B cell (primary cell): Measurements from ENCODE around the gene VPS72. TPM values are rescaled to one million over a fixed set of nuclear protein-coding genes. Genes with fewer than 3 reads are reported as not detected.
A peak's percentile ranks its signal among the peaks of the same experiment; 100 is the strongest.

Experiments used
- ATAC-seq: fragments of 200-7000 bp; cut with Tn5 transposase; one replicate; pipeline ENCODE4 v1.10.0; 2021; ENCODE audit warnings: low read depth, mild to moderate bottlenecking, moderate number of reproducible peaks, moderate library complexity
- CTCF ChIA-PET: fragments of 350-600 bp; sonication (Branson Sonifier 250); formaldehyde crosslinking; loops from one replicate; lab custom pipeline; 2021; ENCODE audit warnings: antibody characterized with exemption, inconsistent platforms; lab: Charles Lee
- POLR2A ChIA-PET: fragments of 350-600 bp; sonication (Branson Sonifier 250); formaldehyde crosslinking; loops from one replicate; lab custom pipeline; 2021; ENCODE audit warnings: antibody characterized with exemption; lab: Charles Lee
- DNase-seq: peaks from one replicate; pipeline ENCODE4 v3.0.0; 2013
- H2AFZ ChIP-seq: 2 replicates; pipeline ENCODE4 v1.6.1; 2012; ENCODE audit warnings: mild to moderate bottlenecking, low read depth, low read length; ENCODE audit not compliant: insufficient read depth, poor library complexity, severe bottlenecking
- H3K27ac ChIP-seq, 2 donors: 1 replicate in 1 of 2; 2 replicates in 1 of 2; pipeline ENCODE4 v1.5.1; 2012 to 2013; ENCODE audit warnings: low read length in 2 of 2, mild to moderate bottlenecking in 2 of 2, moderate library complexity in 1 of 2
- H3K27me3 ChIP-seq, 4 experiments: fragments of 200-600 bp in 1 of 4; sonication (generic) in 1 of 4; replicated peaks in 1 of 4; 1 replicate in 2 of 4; 2 replicates in 2 of 4; pipeline versions ENCODE4 v1.6.1 to v1.7.0; 2013 to 2016; ENCODE audit warnings: low read length in 3 of 4, mild to moderate bottlenecking in 2 of 4, mixed read lengths in 1 of 4, moderate library complexity in 1 of 4; ENCODE audit not compliant: insufficient read depth in 4 of 4, control insufficient read depth in 3 of 4; ENCODE audit errors: control extremely low read depth in 1 of 4
- H3K36me3 ChIP-seq, 2 experiments: replicated peaks in 1 of 2; 1 replicate in 1 of 2; 2 replicates in 1 of 2; pipeline versions ENCODE4 v1.6.1 to v1.7.1; 2013; ENCODE audit warnings: low read length in 1 of 2; ENCODE audit not compliant: insufficient read depth in 2 of 2, control insufficient read depth in 1 of 2; ENCODE audit errors: control extremely low read depth in 1 of 2, extremely low read depth in 1 of 2
- H3K4me1 ChIP-seq, 2 donors: fragments of 200-600 bp in 1 of 2; sonication (generic) in 1 of 2; 1 replicate in 1 of 2; 2 replicates in 1 of 2; pipeline versions ENCODE4 v1.5.1 to v1.6.1; 2013 to 2017; ENCODE audit warnings: low read length in 2 of 2; ENCODE audit not compliant: control insufficient read depth in 2 of 2, insufficient read depth in 2 of 2
- H3K4me2 ChIP-seq: replicated peaks from 2 replicates; pipeline ENCODE3; 2012; ENCODE audit warnings: mild to moderate bottlenecking, low read depth, low read length; ENCODE audit not compliant: poor library complexity, severe bottlenecking
- H3K4me3 ChIP-seq, 5 experiments: fragments of 200-600 bp in 1 of 5; sonication (generic) in 1 of 5; 1 replicate in 3 of 5; 2 replicates in 2 of 5; pipeline versions ENCODE4 v1.5.1 to v1.7.0; 2011 to 2016; ENCODE audit warnings: low read length in 4 of 5, mild to moderate bottlenecking in 4 of 5, low read depth in 2 of 5, control low read depth in 1 of 5, moderate library complexity in 1 of 5; ENCODE audit not compliant: insufficient read depth in 1 of 5; ENCODE audit errors: control extremely low read depth in 1 of 5, extremely low read depth in 1 of 5
- H3K79me2 ChIP-seq: fragments of 200-600 bp; sonication (generic); one replicate; pipeline ENCODE4 v1.6.0; 2016; ENCODE audit warnings: low read length; ENCODE audit not compliant: control insufficient read depth, insufficient read depth
- H3K9ac ChIP-seq: fragments of 200-600 bp; sonication (generic); 2 replicates; pipeline ENCODE4 v1.6.1; 2017; ENCODE audit warnings: mild to moderate bottlenecking, low read length, moderate library complexity
- H3K9me3 ChIP-seq, 3 donors: one replicate each; pipeline versions ENCODE4 v1.6.1 to v1.7.1; 2013; ENCODE audit warnings: low read length in 2 of 3; ENCODE audit not compliant: control insufficient read depth in 2 of 3, insufficient read depth in 1 of 3; ENCODE audit errors: control extremely low read depth in 1 of 3
- H4K20me1 ChIP-seq: 2 replicates; pipeline ENCODE4 v1.6.0; 2012; ENCODE audit warnings: mild to moderate bottlenecking, low read length; ENCODE audit not compliant: insufficient read depth, control insufficient read depth, poor library complexity, severe bottlenecking
- H3K27ac Mint-ChIP-seq: one replicate; pipeline ENCODE4 v1.8.0; 2021; ENCODE audit warnings: mixed read lengths
- H3K27me3 Mint-ChIP-seq: one replicate; pipeline ENCODE4 v1.8.0; 2021; ENCODE audit warnings: mixed read lengths
- H3K4me1 Mint-ChIP-seq: one replicate; pipeline ENCODE4 v1.8.0; 2021; ENCODE audit warnings: mixed read lengths
- H3K4me3 Mint-ChIP-seq: one replicate; pipeline ENCODE4 v1.8.0; 2021; ENCODE audit warnings: mixed read lengths
- H3K9me3 Mint-ChIP-seq: one replicate; pipeline ENCODE4 v1.8.0; 2022; ENCODE audit warnings: mixed read lengths; ENCODE audit not compliant: insufficient read depth
- CTCF ChIP-seq: fragments of 200-600 bp; IDR thresholded peaks from one replicate; pipeline ENCODE4 v1.8.0; 2022; ENCODE audit warnings: antibody characterized with exemption, mild to moderate bottlenecking
- EZH2 ChIP-seq: IDR thresholded peaks from 2 replicates; pipeline ENCODE4 v1.6.1; 2012; ENCODE audit warnings: borderline replicate concordance, low read depth, mild to moderate bottlenecking, moderate library complexity, low read length; ENCODE audit not compliant: insufficient read depth, poor library complexity, severe bottlenecking
- WGBS: methylation state at CpG from one replicate; pipeline ENCODE4 v1.1.5; 2013; ENCODE audit warnings: missing lambda C conversion rate; ENCODE audit not compliant: insufficient coverage; 5-methylcytosine and 5-hydroxymethylcytosine counted together
- intact Hi-C: fragments of 100-400 bp; cut with micrococcal nuclease; formaldehyde crosslinking; loops from one replicate; pipeline ENCODE4 v1.10.0; 2022
- polyA plus RNA-seq: library from polyadenylated mRNA; depleted of rRNA; stranded (reverse); fragments of >200 nt; gene quantifications from 2 replicates; pipeline ENCODE4 v1.2.3, GENCODE V29; 2012
- total RNA-seq, 2 donors: library from RNA; stranded (reverse); fragments of 120-200 nt in 1 of 2; gene quantifications; 1 replicate in 1 of 2; 2 replicates in 1 of 2; pipeline versions ENCODE4 v1.2.3 to v1.2.4, GENCODE V29; 2013 to 2022

The VPS72 gene
- total and polyA plus RNA-seq, 2 donors (not counting 1 experiment from before 2014, with no cell fraction given) = 42.1 to 48.7 TPM

- H3K4me1 ChIP-seq = no peaks in the 10 kb centered on the region
- no peaks in the 10 kb centered on the region for H3K27me3 ChIP-seq
- no peak overlapping the region for H3K4me3 ChIP-seq
- H3K4me2 ChIP-seq = no peak overlapping the region
- no peak overlapping the region for H3K9ac ChIP-seq
- DNase-seq (no peak), ATAC-seq (no peak)
- H3K27ac Mint-ChIP-seq = no peak overlapping the region
- H3K27me3 Mint-ChIP-seq = no peaks in the 10 kb centered on the region
- CTCF ChIA-PET = interaction anchor here (0.5 kb wide), 1 partner anchor 32 kb away, joined by 3 read pairs; no protein-coding TSS in a partner anchor
- peaks cover 3% of the 10 kb centered on the region for H3K4me1 Mint-ChIP-seq
- H3K9me3 ChIP-seq = no peaks in the 10 kb centered on the region
- H3K4me3 Mint-ChIP-seq = no peak overlapping the region
- no peaks in the 10 kb centered on the region for H3K9me3 Mint-ChIP-seq
- no CpG with 5 or more reads among the region's 1 CpG for WGBS
- peaks cover 44% of the 10 kb centered on the region for H4K20me1 ChIP-seq
- H3K79me2 ChIP-seq = peaks cover 73% of the 10 kb centered on the region
- peaks cover 7 to 29% of the 10 kb centered on the region in 2 experiments for H3K36me3 ChIP-seq
- intact Hi-C loops = no loop called here
- TF ChIP-seq CTCF = no peak
- no peak overlapping the region for H2AFZ ChIP-seq
- H3K27ac ChIP-seq = no peak overlapping the region
- POLR2A ChIA-PET = no interaction called here
Observed at GRCh38 chr1:151221616-151222015, 31.6 kb upstream of the VPS72 start.

- no peak overlapping the region for H3K4me3 ChIP-seq
- H3K27ac ChIP-seq = no peak overlapping the region
- no peak overlapping the region for H2AFZ ChIP-seq
- H4K20me1 ChIP-seq = peaks cover 20% of the 10 kb centered on the region
- H3K9ac ChIP-seq = no peak overlapping the region
- WGBS = no CpG with 5 or more reads among the region's 2 CpGs
- Mint-ChIP-seq H3K4me1 (peaks cover 18% of the 10 kb centered on the region), H3K9me3 (no peaks in the 10 kb centered on the region), H3K4me3 (no peak overlapping the region), H3K27ac (peak overlapping the region; percentile 63), H3K27me3 (no peaks in the 10 kb centered on the region)
- H3K27me3 ChIP-seq = no peaks in the 10 kb centered on the region
- TF ChIP-seq EZH2 = no peak
- TF ChIP-seq CTCF = no peak
- H3K36me3 ChIP-seq = peaks cover 3 to 33% of the 10 kb centered on the region in 2 experiments
- no peaks in the 10 kb centered on the region for H3K4me1 ChIP-seq
- peaks cover 94% of the 10 kb centered on the region for H3K79me2 ChIP-seq
- POLR2A ChIA-PET = no interaction called here
- ATAC-seq (no peak), DNase-seq (no peak)
- no peaks in the 10 kb centered on the region for H3K9me3 ChIP-seq
- CTCF ChIA-PET = interaction anchor here (0.6 kb wide), 1 partner anchor 91 kb away, joined by 3 read pairs; no protein-coding TSS in a partner anchor
- H3K4me2 ChIP-seq = no peak overlapping the region
- intact Hi-C loops = no loop called here
Observed at GRCh38 chr1:151213560-151213959, 23.6 kb upstream of the VPS72 start.
